GM19467 (cell line): ENCODE measurements around the gene CFAP43.

ENCODE experiments used
- ATAC-seq: cut with Tn5 transposase; IDR thresholded peaks from one replicate; pipeline ENCODE4 v1.9.1; 2021; ENCODE audit warnings: mild to moderate bottlenecking, moderate library complexity; ENCODE audit not compliant: unreplicated experiment

The CFAP43 gene

DNA sequence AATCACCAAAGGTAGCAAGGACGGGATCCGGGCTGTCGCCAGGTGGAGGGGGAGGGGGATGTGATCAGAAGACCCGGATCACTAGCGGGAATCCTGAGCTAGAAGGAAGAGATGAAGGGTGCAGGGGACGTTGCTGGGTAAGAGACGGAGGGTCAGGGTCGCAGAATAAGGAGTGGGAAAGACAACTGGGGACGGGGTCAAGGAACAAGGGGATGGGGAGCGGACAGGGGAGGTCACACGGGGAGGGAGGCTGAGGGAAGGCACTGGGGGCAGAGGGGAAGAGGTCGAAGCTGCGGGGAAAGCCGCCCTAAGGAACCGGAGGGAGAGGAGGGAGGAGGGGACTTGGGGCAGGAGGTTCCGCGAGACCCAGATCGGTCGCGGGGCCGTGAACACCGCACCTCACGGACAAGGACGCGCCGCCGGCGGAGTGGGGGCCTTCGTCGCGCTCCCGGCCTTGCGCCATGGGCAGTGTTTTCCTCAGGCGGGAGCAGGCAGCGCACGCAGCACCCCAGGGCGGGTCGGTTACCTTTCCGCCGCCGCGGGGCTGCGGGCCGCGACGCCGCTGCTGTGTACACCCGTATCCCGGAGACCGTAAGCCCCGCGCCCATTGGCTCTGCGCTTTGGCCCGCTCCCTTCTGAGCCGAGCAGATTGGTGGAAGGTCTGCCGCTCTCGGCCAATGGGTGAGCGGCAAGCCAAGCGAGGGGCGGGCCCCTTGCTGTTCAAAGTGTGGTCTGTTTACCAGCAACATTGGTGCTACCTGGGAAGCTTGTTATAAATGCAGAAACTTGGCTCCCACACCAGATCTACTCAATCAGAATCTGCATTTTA lies at the start of gene CFAP43:
Gene CFAP43, minus strand, starts transcription at position 581 of the 829 bp plus-strand sequence. Its CDS starts 118 bp downstream, at position 463.
- ATAC-seq: peak; percentile 100

DNA sequence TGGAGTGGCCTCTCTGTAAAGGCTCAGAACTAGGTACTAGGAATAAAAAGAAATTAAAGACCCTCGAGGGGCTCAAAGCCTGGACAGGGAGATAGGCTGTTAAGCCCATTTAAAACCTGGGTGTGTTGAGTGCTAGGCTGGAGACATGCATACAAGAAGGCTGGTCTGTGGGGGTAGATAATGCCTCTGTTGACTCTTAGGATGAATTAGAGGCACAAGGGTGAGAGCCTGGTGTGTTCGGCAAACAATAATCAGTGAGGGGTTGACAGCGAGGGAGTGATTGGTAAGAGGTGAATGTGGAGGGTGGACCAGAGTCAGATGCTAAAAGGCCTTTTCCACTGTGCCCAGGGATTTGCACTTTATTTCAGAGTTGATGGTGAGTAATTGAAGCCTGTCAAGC lies 49.5 kb upstream of the CFAP43 start:
- ATAC-seq: no peak

- ATAC-seq: no peak
Measured at GRCh38 chr10:104279550-104280259, 47.5 kb upstream of the CFAP43 start.

DNA sequence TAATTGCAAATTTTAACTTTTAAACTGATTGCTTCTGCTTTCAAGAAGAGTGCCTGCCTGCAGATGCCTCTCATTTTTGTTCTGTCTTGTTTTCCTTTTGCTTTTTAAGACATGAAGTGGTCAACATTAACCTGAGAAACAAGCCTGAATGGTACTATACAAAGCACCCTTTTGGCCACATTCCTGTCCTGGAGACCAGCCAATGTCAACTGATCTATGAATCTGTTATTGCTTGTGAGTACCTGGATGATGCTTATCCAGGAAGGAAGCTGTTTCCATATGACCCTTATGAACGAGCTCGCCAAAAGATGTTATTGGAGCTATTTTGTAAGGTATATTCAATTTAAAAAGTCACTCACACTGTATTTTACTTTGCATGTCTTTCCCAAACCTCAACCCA lies 45.6 kb upstream of the CFAP43 start:
- ATAC-seq: no peak

GRCh38 chr10:104276192-104276591 lies 44.0 kb upstream of the CFAP43 start:
- ATAC-seq: no peak

DNA sequence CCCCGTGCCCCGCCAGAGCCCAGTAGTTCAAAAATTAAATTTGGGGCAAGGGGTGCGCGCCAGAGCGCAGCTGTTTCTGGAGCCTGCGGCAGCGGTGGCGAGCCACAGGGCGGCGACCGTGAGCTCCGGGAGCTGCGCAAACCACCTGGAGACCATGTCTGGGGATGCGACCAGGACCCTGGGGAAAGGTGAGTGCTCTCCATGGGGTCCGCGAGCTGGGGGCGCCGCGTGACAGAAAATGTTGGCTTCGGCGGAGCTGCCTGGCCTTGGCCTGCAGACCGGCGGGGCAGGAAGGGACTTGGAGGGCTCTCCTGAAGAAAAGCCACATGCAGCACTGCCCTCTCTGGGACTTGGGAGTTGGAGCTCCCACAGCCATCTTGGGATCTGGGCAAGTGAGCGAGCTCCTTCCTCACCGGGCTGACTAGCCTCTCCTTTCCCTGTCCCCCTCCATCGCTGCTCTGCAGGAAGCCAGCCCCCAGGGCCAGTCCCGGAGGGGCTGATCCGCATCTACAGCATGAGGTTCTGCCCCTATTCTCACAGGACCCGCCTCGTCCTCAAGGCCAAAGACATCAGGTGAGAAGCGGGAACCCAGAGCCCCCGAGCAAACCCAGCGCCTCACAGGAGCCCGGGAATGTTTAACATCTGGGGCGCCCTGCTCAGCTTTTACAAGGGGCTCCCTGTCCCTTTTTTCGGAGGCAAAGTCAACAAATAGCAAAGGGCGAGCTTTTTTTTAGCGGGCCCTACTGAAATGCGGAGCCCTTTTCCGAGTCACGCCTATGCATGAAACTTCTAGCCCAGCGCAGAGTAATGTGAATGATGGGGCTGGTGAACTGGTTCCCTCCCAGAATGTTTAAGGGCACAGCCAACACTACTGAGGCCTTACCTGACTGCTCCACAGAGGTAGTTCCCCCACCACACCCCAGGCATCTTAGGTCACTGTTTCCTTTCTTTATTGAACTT lies 42.9 kb upstream of the CFAP43 start:
- no peak for ATAC-seq

- ATAC-seq: no peak
Measured at GRCh38 chr10:104273899-104274575, 41.9 kb upstream of the CFAP43 start.

- no peak for ATAC-seq
Measured at GRCh38 chr10:104273286-104273685, 41.1 kb upstream of the CFAP43 start.

DNA sequence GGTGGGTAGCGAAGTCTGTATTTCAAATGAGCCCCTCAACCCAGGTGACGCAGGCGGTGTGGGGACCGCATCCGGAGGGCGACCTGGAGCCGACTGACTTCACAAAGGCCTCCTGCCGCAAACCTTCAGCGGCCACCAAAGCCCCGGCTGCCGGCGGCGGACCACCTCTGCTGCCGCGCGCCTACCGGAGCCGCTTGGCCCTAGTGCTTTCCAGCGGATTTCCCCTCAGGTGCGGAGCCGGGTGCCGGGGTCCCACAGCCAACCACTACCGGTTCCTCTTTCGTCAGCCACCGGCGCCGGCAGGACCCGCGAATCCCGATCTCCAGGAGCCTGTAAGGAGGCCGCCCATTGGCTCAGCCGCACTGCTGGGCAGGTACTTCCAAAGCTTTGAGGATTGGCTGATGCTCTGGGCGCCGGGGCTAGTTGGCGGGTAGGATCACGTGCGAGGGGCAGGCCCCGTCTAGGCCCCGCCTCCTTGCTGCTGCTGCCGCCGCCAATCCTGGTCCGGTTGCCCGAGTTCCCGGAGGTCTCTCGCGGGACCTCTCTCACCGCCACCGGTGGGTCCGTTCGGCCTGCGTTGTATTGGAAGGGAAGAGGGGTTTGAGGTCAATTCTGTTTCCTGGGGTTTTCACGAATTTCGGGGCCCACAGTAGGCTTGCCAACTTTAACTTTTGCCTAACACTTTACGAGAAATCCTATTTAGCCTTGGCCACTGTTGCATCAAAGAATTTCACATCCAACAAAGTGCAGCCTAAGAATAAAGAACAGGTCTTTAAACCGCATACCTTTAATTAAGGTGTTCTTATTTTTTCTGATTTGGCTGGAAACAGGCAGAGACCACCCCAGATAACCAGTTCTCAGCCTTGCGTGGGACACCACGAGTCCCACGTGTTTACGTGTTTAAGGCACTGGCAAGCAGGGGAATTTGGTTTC lies 36.8 kb upstream of the CFAP43 start, which contains the start of gene GSTO2:
Gene GSTO2, plus strand, starts transcription at position 472 of the 933 bp plus-strand sequence. CDS start 5,732 bp downstream, outside the sequence.
- ATAC-seq: peak; percentile 99

- ATAC-seq: no peak
Measured at GRCh38 chr10:104268405-104268712, 36.2 kb upstream of the CFAP43 start.

GRCh38 chr10:104267721-104268404 lies 35.7 kb upstream of the CFAP43 start:
- no peak for ATAC-seq

DNA sequence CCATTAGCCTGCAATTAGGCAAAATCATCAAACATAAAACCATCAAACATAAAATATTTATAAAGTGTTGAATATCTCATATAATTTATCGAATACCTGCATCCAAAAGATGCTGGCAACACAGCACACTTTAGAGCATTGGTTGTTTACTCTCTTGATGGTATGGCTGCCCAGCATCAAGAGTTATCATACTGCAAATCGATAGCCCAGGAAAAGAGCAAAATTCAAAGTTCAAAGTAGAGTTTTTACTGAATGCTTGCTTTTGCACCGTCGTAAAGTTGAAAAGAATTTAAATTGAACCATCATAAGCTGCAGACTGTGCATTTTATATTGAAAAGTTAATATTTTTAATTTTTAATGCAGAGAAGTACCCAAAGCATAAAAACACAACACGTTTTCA lies 32.6 kb upstream of the CFAP43 start:
- ATAC-seq: no peak

GRCh38 chr10:104262055-104262454 lies 29.9 kb upstream of the CFAP43 start:
- no peak for ATAC-seq

GRCh38 chr10:104260775-104261115 lies 28.6 kb upstream of the CFAP43 start:
- no peak for ATAC-seq

DNA sequence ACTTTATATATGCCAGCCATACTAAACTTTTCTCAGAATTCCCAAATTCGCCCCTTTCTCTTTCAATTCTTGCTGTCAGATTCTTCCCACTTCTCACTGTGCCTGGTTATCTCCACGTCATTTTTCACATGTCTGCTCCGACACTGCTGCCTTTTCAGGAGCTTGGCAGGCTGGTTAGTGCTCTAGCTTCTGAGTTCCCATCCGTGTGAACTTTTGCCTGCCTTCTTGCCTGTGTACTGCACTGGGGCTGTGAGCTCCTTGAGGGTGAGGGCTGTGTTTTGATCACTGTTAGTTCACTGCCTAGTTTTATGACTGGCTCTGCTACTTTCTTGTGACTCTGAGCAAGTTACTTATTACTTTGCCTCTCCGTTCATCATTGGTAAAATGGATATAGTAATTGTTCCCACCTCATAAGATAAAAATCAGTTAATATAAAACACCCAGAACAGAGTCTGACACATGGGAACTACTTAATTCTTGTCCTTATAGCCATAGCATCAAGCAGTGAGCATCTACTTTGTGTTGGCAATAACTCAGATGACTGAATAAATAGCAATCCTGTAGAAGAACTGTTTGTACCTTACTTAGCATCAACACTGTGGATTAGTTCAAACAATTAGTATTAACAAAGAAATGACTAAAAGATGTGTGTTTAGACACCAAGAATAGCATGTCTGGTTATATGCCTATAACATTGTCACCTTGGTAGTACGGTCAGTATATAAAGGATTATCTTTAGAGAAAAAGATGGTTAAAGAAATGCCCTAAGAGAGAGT lies 28.0 kb upstream of the CFAP43 start:
- no peak for ATAC-seq

DNA sequence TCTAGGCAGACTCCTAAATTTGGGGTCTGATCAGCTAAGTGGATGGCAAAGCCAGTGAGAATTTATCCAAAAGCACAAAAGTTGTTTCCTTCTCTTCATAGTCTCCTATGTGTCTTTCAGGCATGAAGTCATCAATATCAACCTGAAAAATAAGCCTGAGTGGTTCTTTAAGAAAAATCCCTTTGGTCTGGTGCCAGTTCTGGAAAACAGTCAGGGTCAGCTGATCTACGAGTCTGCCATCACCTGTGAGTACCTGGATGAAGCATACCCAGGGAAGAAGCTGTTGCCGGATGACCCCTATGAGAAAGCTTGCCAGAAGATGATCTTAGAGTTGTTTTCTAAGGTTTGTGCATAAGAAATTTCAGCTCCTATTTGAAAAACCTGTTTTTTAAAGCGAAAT lies 27.3 kb upstream of the CFAP43 start:
- no peak for ATAC-seq

GRCh38 chr10:104258209-104258608 lies 26.0 kb upstream of the CFAP43 start:
- no peak for ATAC-seq

DNA sequence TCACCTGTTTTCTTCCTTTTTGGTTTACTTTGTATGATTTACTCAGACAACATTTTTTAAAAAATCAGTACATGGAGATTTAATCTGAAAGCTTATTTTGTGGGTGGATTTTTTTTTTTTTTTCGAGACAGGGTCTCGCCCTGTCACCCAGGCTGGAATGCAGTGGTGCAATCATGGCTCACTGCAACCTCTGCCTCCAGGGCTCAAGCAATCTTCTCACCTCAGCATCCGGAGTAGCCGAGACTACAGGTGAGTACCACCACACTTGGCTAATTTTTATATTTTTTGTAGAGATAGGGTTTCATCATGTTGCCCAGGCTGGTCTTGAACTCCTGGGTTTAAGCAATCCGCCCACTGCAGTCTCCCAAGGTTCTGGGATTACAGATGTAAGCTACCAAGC lies 25.1 kb upstream of the CFAP43 start:
- ATAC-seq: no peak
